Endothelial cell of umbilical vein (primary cell): ENCODE measurements around the gene EHMT1. TPM values are rescaled to one million over a fixed set of nuclear protein-coding genes. Genes with fewer than 3 reads are reported as not detected.

Experiments used
- BruUV-seq: library from RNA; stranded (reverse); fragments of 400-500 nt; replicated peaks from 2 replicates; lab custom pipeline; 2021; lab: Mats Ljungman, UMichigan
- CTCF ChIA-PET: fragments of 300-600, 350-600 bp; sonication (Branson Sonifier 250); formaldehyde crosslinking; loops from one replicate; lab custom pipeline; 2021; ENCODE audit warnings: antibody characterized with exemption, inconsistent platforms; lab: Charles Lee
- POLR2A ChIA-PET: fragments of 300-600, 350-600 bp; sonication (Branson Sonifier 250); formaldehyde crosslinking; loops from one replicate; lab custom pipeline; 2021; ENCODE audit warnings: antibody characterized with exemption, inconsistent platforms; lab: Charles Lee
- DNase-seq: peaks from one replicate; pipeline ENCODE4 v3.0.0-alpha.2; 2011; ENCODE audit warnings: low read depth, low spot score
- FAIRE-seq: peaks from 2 replicates; lab custom pipeline; 2011; peaks lifted over from hg19 to GRCh38; lab: Jason Lieb, UNC
- H2AFZ ChIP-seq: 2 replicates; pipeline ENCODE4 v1.6.0; 2012; ENCODE audit warnings: low read depth, low read length, control low read depth, inconsistent platforms
- H3K27ac ChIP-seq: 2 replicates; pipeline ENCODE4 v1.5.1; 2011; ENCODE audit warnings: low read depth, mild to moderate bottlenecking, control low read depth, low read length, moderate library complexity; ENCODE audit not compliant: insufficient read depth
- H3K27me3 ChIP-seq, 2 experiments: 2 replicates each; pipeline versions ENCODE4 v1.6.0 to v1.6.1; 2011; ENCODE audit warnings: low read length in 2 of 2, mixed read lengths in 1 of 2; ENCODE audit not compliant: control insufficient read depth in 2 of 2, insufficient read depth in 2 of 2
- H3K36me3 ChIP-seq, 2 experiments: 2 replicates in 1 of 2; 3 replicates in 1 of 2; pipeline ENCODE4 v1.5.1; 2011; ENCODE audit warnings: low read length in 2 of 2, mild to moderate bottlenecking in 1 of 2, moderate library complexity in 1 of 2; ENCODE audit not compliant: control insufficient read depth in 2 of 2, insufficient read depth in 2 of 2; ENCODE audit errors: extremely low read depth in 1 of 2
- H3K4me1 ChIP-seq: 3 replicates; pipeline ENCODE4 v1.5.1; 2011; ENCODE audit warnings: mild to moderate bottlenecking, low read length; ENCODE audit not compliant: control insufficient read depth, insufficient read depth; ENCODE audit errors: extremely low read depth
- H3K4me2 ChIP-seq: 2 replicates; pipeline ENCODE4 v1.6.1; 2011; ENCODE audit warnings: low read length, control low read depth, mixed read lengths; ENCODE audit not compliant: insufficient read depth
- H3K4me3 ChIP-seq, 3 experiments: fragments of 200-600 bp in 1 of 3; sonication (generic), shearing (Covaris generic) in 1 of 3; replicated peaks in 1 of 3; 2 replicates each; pipeline ENCODE4 v1.5.1; 2011 to 2016; ENCODE audit warnings: control low read depth in 3 of 3, low read length in 3 of 3, mild to moderate bottlenecking in 2 of 3, inconsistent platforms in 1 of 3, low read depth in 1 of 3, moderate library complexity in 1 of 3; ENCODE audit not compliant: insufficient read depth in 1 of 3
- H3K79me2 ChIP-seq: 2 replicates; pipeline ENCODE4 v1.6.0; 2012; ENCODE audit warnings: low read length, inconsistent platforms; ENCODE audit not compliant: control insufficient read depth, insufficient read depth
- H3K9ac ChIP-seq: replicated peaks from 2 replicates; pipeline ENCODE3; 2011; ENCODE audit warnings: low read length, control low read depth; ENCODE audit not compliant: insufficient read depth; ENCODE audit errors: extremely low read depth
- H3K9me1 ChIP-seq: replicated peaks from 3 replicates; pipeline ENCODE4 v1.6.0; 2011; ENCODE audit warnings: mild to moderate bottlenecking, low read length; ENCODE audit not compliant: control insufficient read depth, insufficient read depth; ENCODE audit errors: extremely low read depth
- H3K9me3 ChIP-seq: replicated peaks from 2 replicates; pipeline ENCODE4 v1.5.1; 2012; ENCODE audit warnings: low read length, inconsistent platforms; ENCODE audit not compliant: control insufficient read depth, insufficient read depth
- H4K20me1 ChIP-seq: replicated peaks from 2 replicates; pipeline ENCODE3; 2011; ENCODE audit warnings: mild to moderate bottlenecking, low read length; ENCODE audit not compliant: control insufficient read depth, insufficient read depth; ENCODE audit errors: extremely low read depth
- EZH2 ChIP-seq: IDR thresholded peaks from 2 replicates; pipeline ENCODE4 v1.6.1; 2012; ENCODE audit warnings: borderline replicate concordance, low read depth, mild to moderate bottlenecking, moderate library complexity, low read length, inconsistent platforms; ENCODE audit not compliant: severe bottlenecking
- FOS ChIP-seq: IDR thresholded peaks from 2 replicates; pipeline ENCODE4 v1.6.1; 2011; ENCODE audit warnings: mild to moderate bottlenecking, low read length, moderate library complexity, borderline replicate concordance; ENCODE audit not compliant: insufficient read depth
- GATA2 ChIP-seq: IDR thresholded peaks from 2 replicates; pipeline ENCODE4 v1.7.0; 2011; ENCODE audit warnings: low read depth, mild to moderate bottlenecking, moderate library complexity, mixed read lengths, low read length; ENCODE audit not compliant: insufficient read length, insufficient read depth
- JUN ChIP-seq: IDR thresholded peaks from 2 replicates; pipeline ENCODE4 v1.6.1; 2011; ENCODE audit warnings: borderline replicate concordance, low read depth; ENCODE audit not compliant: insufficient read length, insufficient read depth
- MYC ChIP-seq: IDR thresholded peaks from one replicate; pipeline ENCODE4 v1.6.1; 2011; ENCODE audit warnings: mild to moderate bottlenecking, low read depth, low read length
- POLR2A ChIP-seq: IDR thresholded peaks from 2 replicates; pipeline ENCODE4 v1.6.1; 2012; ENCODE audit warnings: low read depth, mild to moderate bottlenecking, control low read depth, low read length
- POLR2AphosphoS5 ChIP-seq: IDR thresholded peaks from 2 replicates; pipeline ENCODE4 v1.6.1; 2012; ENCODE audit warnings: low read depth, mild to moderate bottlenecking, control low read depth, low read length, moderate library complexity; ENCODE audit not compliant: insufficient read depth
- dilution Hi-C: fragments of 300-500 bp; cut with MboI; formaldehyde crosslinking; loops from one replicate; pipeline ENCODE4 v1.15.0; 2019; ENCODE audit warnings: low sequenced_read_pairs; ENCODE audit not compliant: extremely low pct_ligation_motif_present
- intact Hi-C: fragments of 100-400 bp; cut with micrococcal nuclease; formaldehyde crosslinking; loops from one replicate; pipeline ENCODE4 v1.10.0; 2022
- polyA plus RNA-seq, 4 experiments: library from polyadenylated mRNA; depleted of rRNA in 3 of 4; stranded (reverse) in 3 of 4; unstranded in 1 of 4; fragments of >200 nt; gene quantifications; 2 replicates each; pipeline versions ENCODE4 v1.2.1 to v1.2.3, GENCODE V29; 2011 to 2012; ENCODE audit warnings: missing spikeins in 1 of 4
- total RNA-seq: library from RNA; stranded (reverse); gene quantifications from 2 replicates; pipeline ENCODE4 v1.2.3, GENCODE V29; 2021
- TF ChIP-seq, protein P1 (sequence below): IDR thresholded peaks from 2 replicates; pipeline ENCODE4 v1.6.1; 2011; ENCODE audit not compliant: insufficient read depth, insufficient read length
- TF ChIP-seq, protein P2 (sequence below), 2 donors: IDR thresholded peaks; 1 replicate in 1 of 2; 2 replicates in 1 of 2; pipeline ENCODE4 v1.5.1; 2011; ENCODE audit warnings: low read length in 2 of 2, mild to moderate bottlenecking in 2 of 2, moderate library complexity in 2 of 2, control low read depth in 1 of 2, inconsistent platforms in 1 of 2, low read depth in 1 of 2; ENCODE audit not compliant: insufficient read depth in 1 of 2; ENCODE audit errors: extremely low read depth in 1 of 2

EHMT1 gene
- total and polyA plus RNA-seq, 2 donors (not counting 3 experiments of a cell fraction or from before 2014, with no cell fraction given) = 48.2 to 104 TPM

DNA sequence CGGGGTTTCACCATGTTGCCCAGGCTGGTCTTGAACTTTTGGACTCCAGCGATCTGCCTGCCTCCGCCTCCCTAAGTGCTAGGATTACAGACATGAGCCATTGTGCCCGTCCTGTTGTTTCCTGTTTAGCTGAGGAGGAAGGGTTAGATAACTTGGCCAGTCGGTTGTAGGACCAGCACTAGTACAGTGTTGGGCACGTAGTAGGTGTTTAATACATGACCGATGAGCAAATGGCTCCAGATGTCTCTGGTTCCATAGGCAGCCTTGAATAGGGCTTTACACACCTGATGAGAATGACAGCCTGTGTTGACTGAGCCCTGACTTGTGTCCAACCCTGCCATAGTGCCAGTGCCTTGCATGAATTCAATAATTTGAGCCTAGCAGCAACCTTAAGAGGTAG is 1.8 kb downstream of the EHMT1 start:
- dilution Hi-C loops (no loop called here), intact Hi-C loops (loop anchor here (5.0 kb wide), 1 partner anchor 52 kb away; no protein-coding TSS in a partner anchor)
- Histone ChIP-seq H3K36me3 (peaks cover 0 to 3% of the 10 kb centered on the region in 2 experiments), H3K9me1 (no peaks in the 10 kb centered on the region), H3K9me3 (no peaks in the 10 kb centered on the region), H3K4me1 (peaks cover 22% of the 10 kb centered on the region), H3K27me3 (no peaks in the 10 kb centered on the region), H3K79me2 (peaks cover 78% of the 10 kb centered on the region), H3K9ac (no peak overlapping the region), H3K27ac (no peak overlapping the region), H4K20me1 (no peaks in the 10 kb centered on the region), H2AFZ (no peak overlapping the region), H3K4me3 (no peak overlapping the region), H3K4me2 (no peak overlapping the region)
- ChIA-PET POLR2A (no interaction called here), CTCF (interaction anchor here (0.6 to 1.0 kb wide), 2 partner anchors 43 to 45 kb away, joined by 3 read pairs; no protein-coding TSS in a partner anchor)
- TF ChIP-seq FOS = no peak
- TF ChIP-seq POLR2A = no peak
- no peak for TF ChIP-seq JUN
- TF ChIP-seq GATA2 = no peak
- TF ChIP-seq EZH2 = no peak
- TF ChIP-seq MYC = no peak
- TF ChIP-seq POLR2AphosphoS5 = no peak
- TF ChIP-seq, protein P1, sequence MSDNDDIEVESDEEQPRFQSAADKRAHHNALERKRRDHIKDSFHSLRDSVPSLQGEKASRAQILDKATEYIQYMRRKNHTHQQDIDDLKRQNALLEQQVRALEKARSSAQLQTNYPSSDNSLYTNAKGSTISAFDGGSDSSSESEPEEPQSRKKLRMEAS = no peak
- TF ChIP-seq, protein P2, sequence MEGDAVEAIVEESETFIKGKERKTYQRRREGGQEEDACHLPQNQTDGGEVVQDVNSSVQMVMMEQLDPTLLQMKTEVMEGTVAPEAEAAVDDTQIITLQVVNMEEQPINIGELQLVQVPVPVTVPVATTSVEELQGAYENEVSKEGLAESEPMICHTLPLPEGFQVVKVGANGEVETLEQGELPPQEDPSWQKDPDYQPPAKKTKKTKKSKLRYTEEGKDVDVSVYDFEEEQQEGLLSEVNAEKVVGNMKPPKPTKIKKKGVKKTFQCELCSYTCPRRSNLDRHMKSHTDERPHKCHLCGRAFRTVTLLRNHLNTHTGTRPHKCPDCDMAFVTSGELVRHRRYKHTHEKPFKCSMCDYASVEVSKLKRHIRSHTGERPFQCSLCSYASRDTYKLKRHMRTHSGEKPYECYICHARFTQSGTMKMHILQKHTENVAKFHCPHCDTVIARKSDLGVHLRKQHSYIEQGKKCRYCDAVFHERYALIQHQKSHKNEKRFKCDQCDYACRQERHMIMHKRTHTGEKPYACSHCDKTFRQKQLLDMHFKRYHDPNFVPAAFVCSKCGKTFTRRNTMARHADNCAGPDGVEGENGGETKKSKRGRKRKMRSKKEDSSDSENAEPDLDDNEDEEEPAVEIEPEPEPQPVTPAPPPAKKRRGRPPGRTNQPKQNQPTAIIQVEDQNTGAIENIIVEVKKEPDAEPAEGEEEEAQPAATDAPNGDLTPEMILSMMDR (IDR thresholded peaks at IDR 0.05; ENCODE audit: extremely low read depth in 1 of 2, insufficient read depth in 1 of 2, low read depth in 1 of 2, low read length in 2 of 2) = no peak
- DNase-seq = no peak
- BruUV-seq = TSS peak; percentile 28
- no peak for FAIRE-seq
